HG02642 (cell line): Measurements from ENCODE around the gene ITPRIPL1.
"Not testable (repeated sequence)": the region's sequence is repeated elsewhere in the genome, so short reads cannot be mapped to it uniquely, and the experiment has no call there.

Experiments
- ATAC-seq: cut with Tn5 transposase; IDR thresholded peaks from one replicate; pipeline ENCODE4 v1.9.1; 2021; ENCODE audit warnings: mild to moderate bottlenecking; ENCODE audit not compliant: unreplicated experiment, poor library complexity

The ITPRIPL1 gene, protein sequence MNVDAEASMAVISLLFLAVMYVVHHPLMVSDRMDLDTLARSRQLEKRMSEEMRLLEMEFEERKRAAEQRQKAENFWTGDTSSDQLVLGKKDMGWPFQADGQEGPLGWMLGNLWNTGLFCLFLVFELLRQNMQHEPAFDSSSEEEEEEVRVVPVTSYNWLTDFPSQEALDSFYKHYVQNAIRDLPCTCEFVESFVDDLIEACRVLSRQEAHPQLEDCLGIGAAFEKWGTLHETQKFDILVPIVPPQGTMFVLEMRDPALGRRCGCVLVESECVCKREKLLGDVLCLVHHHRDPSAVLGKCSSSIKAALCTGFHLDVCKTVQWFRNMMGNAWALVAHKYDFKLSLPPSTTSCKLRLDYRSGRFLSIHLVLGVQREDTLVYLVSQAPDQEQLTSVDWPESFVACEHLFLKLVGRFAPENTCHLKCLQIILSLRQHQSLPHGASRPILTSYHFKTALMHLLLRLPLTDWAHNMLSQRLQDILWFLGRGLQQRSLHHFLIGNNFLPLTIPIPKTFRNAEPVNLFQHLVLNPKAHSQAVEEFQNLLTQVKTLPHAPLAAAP

DNA sequence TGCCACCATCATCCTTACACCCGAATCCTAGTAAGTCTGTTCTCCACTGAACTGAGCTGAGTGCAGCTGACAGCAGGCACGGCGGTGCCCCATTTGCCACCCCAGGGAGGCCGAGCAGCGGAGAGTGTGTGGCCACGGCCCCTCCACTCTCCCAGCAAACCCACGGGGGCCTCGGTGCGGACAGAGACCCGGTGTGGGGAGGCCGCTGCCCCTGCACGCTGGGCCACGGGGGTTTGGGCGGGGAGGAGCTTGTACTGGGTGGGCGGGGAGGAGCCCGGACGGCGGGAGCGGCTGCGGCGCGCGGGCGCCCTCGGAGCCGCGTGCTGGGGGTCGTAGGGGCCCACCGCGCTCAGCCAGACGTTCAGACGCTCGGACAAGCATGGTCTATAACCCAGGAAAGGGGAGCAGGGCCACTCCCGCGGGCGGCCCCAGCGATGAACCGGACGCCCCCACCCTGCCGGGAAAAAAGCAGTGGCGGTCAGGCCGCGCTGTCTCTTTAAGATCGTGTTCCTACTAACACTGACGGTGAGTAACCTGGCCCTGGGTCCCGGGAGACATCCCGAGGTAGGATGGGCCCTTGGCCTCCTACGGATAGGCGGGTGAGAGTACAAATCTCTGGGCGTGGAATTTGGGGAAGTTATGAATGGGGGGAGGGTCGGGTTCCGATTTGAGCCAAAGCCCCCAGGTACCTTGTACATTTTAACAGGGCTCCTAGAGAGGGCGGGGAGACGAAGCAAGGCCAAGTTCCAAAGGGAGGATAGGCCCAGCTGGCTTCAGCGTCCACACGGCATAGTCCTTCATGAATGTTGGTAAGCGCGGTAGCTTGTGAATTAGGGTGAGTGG, at the start of gene ITPRIPL1:
Gene ITPRIPL1 (plus strand): TSS at position 277 of the 843 bp plus-strand sequence. CDS start 523 bp downstream, at position 800.
- ATAC-seq: no peak

DNA sequence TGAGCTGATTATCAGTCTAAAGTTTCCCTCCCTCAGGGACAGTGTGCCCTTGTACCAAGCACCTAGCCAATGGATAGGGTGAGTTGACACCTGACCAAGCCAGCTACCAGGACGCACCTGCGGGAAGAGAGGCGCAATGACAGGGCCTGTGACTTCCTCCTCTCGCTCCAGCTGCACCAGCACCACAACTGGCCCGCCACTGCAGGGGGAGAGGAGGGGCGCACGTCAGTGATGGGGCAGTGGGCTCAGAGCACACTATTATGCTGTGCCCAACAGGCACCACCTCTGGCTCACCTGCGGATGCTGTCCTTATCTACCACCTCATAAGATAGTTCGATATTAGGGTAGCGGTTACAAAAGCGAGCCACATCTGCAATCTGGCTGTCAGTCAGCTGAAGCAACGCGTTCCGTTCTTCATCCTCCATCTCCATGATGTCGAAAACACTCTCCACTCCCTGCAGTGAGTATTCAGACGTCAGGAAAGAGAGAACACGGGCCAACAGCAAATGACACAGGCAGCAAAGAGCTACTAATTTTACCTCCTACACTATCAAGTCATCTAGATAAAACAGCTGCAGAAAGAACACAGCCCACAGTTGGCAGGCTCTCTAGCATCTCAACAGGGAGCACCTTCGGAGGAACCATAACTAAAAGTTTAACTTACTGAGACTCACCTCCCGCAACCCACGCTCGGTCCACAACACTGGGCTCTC, 48.2 kb upstream of the ITPRIPL1 start:
- ATAC-seq: no peak

DNA sequence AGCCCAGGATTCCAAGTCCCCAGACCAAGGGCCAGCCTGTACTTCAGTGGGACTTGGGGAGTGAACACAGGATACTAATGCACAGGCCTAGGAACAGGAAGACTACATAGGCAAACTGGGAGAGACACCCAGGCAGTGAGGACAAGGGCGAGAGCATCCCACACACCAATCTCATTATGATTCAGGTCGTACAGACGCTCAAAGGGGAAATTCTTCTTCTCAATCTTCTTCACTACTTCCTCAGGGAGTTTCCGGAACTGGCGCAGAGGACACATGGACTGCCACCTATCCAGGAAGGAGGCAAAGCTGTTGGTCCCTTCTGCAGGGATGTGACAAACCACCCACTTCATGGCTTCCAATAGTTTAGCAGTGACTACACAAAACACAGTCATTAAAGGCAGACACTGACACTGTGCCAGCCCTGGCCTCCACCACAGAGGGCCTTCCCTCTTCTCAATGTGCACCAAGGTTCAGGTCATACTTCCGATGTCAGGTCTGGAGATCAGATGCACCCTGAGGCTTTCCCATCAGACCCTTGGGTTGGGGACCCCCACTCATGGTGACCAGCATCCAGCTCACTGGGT, 37.8 kb upstream of the ITPRIPL1 start:
- ATAC-seq: no peak

DNA sequence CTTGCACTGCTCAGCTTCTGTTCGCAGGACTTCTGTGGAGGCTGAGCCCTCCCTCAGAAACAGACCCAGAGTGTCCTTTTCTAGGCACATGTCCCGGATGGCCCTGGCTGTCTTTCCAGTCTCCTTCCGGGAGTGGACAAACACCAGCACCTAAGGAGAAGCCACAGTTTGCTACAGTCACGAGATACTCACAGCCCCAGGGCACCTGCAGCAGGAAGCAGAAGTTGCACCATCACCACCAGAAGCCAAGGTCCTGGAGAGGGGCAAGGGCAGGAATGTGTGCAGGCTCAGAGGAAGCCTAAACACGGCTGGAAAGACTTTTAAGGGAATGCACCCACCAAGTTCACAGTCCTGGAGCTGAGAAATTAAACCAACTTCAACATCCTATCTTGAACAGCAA, 33.4 kb upstream of the ITPRIPL1 start:
- ATAC-seq: no peak

DNA sequence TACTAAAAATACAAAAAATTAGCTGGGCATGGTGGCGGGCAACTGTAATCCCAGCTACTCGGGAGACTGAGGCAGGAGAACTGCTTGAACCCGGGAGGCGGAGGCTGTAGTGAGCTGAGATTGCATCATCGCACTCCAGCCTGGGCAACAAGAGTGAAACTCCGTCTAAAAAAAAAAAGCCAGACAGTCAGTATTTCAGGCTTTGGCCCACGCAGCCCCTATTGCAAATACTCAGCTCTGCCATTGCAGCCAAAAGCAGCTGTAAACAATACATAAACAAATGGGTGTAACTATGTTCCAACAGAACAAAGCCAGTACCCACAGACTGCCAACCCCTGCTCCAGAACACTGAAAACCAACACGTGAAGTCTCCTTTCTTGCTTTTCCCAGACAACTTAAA, 30.8 kb upstream of the ITPRIPL1 start:
- not testable (repeated sequence) for ATAC-seq

DNA sequence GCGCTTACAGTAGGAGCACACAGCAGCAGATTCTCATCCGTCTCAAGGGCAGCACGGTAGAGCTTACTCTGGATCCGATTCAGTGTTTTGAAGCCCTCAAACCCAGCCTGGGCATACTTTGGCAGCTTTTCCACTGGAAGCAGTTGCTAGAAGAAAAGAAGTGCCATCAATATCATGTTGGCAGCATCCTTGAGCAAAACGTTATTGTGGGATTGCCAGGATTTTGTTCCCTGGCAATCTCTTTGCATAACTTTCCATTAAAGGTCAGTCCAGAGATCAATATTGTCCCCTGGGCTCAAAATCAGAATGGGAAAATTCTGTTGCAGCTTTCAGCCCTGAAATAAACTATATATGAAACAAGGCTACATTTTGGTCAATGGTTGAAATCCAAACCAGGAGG, 28.2 kb upstream of the ITPRIPL1 start:
- no peak for ATAC-seq

DNA sequence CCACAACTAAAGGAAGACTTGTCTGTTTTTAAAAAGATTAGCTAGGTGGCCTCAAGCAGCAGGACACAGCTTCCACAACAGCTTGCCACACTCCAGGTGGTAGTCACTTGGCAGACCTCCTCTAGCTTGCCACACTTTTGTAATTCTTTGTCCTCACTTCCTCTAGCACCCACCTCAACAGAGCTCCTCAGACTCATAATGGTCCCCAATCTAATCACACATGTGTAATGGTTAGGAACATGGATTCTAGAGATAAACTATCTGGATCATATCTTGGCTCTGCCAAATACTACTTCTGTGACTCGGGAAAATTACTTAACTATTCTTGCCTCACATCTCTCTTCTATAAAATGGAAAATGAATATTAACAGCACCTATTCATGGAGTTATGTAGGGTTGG, 23.3 kb upstream of the ITPRIPL1 start:
- no peak for ATAC-seq

DNA sequence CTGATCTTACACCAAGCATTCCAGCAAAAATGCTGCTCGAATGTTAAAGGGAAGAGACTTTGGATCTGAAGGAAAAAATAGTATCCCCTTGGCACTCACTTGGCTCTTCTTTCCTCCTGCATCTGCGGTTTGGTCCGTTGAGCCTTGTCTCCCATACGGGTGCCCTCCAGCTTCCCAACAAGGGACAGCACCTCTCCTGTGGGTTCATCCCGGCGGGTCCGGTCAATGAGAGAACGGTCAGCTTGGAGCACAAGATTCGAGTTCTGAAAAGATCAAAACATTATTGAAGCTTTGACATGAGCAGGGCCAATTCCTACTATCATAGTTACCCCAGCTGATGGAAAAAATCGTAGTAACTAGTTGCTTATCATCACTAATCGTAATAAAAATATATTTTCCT, 20.5 kb upstream of the ITPRIPL1 start:
- ATAC-seq: no peak

DNA sequence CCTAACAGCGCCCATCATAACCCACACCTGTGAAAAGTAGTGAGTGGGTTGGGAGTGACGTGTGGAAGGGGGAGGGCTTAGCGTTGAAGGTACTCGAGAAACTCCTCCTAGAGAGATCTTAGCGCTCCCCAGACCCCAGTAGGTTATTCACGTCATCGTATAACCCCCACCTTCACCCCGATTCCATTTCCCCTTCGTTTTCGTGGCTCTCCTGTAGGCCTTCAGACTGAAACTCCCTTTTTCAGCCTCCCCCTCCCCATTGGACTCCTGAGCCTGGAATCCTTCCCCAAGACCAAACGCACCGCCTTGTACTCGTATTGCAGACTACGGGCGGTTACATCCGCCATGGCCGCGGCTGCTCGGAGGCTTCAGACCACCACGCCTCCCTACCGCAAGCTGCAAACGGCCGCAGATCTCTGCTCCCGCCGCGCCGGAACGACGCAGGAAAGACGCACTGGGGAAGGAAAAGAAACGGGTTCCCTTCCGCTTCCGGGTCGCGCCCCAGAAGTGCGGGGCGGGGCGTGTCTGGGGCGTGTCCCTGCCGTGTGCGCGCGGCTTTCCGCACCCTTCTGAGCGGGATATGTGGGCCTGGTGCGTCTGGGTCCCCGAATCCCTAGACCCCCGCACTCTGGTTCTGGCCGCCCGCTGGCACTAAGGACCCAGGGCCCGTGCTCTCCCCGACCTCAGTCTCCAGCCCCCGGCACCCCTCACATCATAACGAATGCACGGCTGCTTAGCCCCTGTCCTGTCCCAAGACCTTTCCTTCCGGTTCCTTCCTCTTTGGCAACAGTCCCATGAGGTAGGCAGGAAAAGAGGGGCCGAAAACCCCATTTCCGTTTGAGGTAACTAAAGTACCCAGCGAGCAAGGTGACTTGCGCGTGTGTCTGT, 19.8 kb upstream of the ITPRIPL1 start, which contains the start of gene SNRNP200:
Gene SNRNP200 (minus strand): TSS at position 456 of the 888 bp plus-strand sequence. CDS start 109 bp downstream, at position 347.
- ATAC-seq: peak; percentile 97

DNA sequence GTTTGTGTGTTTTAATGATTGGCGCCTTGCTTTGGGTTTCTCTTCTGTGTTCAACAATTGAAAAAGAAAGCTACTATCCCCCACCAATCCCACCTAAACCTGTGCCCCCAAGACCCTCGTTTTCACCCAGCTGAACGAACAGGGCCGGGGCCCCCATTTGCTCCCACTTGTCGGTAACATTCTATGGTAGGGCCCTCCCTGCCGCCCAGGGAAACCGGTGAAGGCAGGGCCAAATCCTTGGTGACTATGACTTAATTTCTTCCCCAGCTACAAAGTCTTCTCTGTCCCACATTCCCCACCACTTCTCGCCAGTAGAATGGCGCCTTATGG, 19.2 kb upstream of the ITPRIPL1 start:
- no peak for ATAC-seq

DNA sequence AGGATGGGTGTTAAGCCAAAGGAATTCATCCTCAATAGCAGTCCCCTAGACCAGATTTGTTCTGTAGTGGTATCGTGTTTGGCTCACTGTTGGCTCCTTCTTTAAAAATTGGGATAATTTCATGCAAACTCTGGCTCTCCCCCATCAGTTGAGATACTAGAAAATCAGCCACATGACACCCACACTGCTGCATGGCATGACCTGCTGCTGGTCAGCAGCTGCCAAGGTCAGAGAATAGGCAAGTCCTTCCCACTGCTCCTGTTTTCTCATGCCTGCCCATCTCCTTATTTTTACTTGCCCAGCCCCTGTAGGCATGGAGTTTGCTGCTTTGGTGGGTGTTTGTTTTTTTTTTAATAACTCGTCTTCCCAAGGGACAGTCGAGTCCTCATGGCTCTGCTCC, 18.7 kb upstream of the ITPRIPL1 start:
- no peak for ATAC-seq

DNA sequence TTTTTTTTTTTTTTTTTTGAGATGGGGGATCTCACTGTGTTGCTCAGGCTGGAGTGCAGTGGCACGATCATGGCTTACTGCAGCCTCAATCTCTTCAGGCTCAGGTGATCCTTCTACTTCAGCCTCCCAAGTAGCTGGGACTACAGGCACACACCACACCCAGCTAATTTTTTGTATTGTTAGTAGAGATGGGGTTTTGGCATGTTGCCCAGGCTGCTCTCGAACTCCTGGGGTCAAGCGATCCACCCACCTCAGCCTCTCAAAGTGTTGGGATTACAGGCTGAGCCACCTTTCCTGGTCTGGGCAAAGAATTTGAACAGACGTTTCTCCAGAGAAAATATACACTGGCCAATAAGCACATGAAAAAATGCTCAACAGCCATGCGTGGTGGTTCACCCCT, 16.9 kb upstream of the ITPRIPL1 start:
- ATAC-seq: no peak

DNA sequence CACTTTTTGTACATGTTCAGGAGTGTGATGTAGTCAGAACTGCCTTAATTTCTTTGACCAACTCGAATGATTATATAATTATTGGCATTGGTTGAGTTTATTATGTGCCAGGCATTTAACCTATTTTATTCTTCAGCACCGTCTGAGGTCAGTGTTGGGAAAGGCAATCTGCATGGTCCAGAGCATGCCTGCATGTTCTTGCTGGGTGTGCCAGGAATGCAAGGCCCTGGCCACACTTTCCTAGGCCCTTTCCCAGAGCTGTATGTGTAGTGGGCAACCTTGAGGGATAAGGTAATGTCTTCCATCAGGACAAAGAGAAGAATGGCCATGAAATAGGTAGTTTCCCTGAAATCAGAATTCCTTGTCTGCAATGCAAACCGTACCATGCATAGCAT, 10.1 kb upstream of the ITPRIPL1 start:
- ATAC-seq: no peak

DNA sequence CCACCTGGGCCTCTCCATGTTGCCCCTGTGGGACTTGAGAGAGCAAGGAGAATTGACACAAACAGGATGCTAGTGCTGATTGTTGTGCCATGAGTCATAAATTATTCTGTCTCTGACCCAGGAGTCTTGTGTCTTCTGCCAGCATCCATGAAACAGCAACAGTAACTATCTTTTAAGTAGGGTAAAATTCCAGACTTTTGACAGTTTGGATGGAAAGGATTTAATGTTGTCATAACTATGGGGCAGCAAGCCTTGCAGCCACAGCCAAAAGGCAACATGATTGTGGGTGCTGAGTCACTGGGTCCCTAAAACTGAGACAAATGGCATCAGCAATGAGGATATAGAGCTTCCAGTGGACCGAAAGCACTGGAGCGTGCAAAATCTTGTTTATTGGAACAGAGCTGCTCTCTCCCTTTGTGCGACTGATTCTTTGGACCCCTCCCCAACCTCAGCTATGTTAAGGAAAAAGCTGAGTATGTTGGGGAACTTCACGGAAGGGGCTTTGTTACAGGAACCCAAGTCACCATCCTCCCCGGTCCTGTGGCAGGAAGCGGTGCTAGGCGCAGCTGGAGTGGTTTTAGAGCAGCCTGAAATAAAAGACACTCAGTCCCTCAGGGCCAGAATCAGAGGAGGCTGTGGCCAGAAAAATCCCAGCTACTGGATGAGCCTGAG, 9.6 kb upstream of the ITPRIPL1 start:
- ATAC-seq: no peak

DNA sequence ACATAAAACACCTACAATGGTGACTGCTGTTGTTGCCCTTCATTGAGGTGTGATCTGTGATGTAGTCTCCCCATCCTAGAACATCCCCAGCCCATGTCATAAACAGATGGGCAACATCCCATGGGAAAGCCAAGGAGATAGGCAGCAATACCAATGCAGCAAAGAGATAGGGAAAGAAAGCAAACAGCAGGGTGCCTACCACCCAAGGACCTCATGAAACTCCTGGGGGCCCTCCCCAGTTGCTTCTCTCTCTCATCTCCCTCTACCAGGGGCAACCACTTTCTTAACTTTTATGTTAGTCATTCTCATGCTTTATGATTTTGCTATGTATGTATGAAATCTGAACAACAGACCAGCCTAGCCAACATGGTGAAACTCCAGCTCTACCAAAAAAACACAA, 8.1 kb upstream of the ITPRIPL1 start:
- no peak for ATAC-seq

DNA sequence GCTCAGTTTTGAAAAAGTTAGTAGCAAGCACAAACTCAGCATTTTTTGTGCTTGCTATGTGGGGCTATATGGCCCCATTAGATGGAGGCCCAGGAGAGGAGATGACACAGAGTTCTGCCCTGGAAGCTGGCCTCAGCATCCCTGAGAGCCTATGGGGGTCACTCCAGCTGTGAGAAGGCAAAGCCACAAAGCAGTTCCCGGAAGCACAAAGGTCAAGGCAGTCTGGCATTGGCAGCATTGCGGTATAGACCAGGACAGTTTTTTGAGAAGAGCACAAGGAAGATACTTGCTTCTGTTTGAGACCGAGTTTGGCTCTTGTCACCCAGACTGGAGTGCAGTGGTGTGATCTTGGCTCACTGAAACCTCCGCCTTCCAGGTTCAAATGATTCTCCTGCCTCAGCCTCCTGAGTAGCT, 7.5 kb upstream of the ITPRIPL1 start:
- no peak for ATAC-seq

DNA sequence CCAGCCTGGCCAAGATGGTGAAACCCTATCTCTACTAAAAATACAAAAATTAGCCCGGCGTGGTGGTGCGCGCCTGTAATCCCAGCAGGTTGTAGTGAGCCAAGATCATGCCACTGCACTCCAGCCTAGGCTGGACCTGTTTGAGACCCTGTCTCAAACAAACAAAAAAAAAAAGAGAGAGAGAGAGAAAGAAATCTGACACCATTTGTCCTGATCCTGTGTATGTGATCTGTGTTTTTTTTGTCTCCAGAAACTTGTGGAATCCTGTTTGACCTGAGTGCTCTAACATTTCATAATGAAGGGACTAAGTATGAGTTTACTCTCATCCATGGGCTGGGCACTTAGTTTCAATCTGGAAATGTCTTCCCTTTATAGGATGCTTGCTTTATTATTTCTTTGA, 6.4 kb upstream of the ITPRIPL1 start:
- no peak for ATAC-seq

DNA sequence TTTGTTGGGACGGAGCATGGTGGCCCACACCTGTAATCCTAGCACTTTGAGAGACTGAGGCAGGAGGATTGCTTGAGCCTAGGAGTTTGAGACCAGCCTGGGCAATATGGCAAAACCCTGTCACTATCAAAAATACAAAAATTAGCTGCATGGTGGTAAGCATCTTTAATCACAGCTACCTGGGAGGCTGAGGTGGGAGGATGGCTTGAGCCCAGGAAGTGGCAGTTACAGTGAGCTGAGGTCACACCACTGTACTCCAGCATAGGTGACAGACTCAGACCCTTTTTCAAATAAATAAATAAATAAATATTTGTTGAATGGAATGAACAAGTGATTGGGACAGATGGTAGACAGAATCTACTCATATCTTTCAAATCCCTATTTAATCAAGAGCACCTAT, 5.7 kb upstream of the ITPRIPL1 start:
- ATAC-seq: no peak

DNA sequence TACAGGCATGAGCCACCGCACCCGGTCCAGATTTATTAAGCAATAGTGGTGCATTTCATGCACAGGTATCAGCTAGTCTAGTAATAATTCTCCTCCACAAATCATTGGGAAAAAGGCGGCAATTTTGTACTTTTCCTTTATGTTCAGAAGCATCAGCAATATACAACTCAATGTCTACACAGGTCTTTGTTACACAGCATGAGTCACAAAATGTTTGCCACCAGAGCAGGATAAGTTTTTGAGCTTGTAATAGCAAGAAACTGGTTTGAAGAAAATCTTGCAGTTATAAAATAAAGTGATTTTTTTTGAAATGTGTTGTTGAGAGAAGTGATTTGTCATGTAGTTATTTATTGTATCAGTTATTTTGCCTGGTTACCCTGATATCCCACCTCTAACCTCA, 4.8 kb upstream of the ITPRIPL1 start:
- no peak for ATAC-seq
